Ecto neural progenitor cell (in vitro differentiated cells): Measurements from ENCODE around the gene SPATA21.
"Not testable (repeated sequence)": the region's sequence is repeated elsewhere in the genome, so short reads cannot be mapped to it uniquely, and the experiment has no call there.

Experiments used
- DNase-seq: peaks from one replicate; pipeline ENCODE4 v3.0.0-alpha.2; 2018; ENCODE audit warnings: low spot score

The SPATA21 gene, protein sequence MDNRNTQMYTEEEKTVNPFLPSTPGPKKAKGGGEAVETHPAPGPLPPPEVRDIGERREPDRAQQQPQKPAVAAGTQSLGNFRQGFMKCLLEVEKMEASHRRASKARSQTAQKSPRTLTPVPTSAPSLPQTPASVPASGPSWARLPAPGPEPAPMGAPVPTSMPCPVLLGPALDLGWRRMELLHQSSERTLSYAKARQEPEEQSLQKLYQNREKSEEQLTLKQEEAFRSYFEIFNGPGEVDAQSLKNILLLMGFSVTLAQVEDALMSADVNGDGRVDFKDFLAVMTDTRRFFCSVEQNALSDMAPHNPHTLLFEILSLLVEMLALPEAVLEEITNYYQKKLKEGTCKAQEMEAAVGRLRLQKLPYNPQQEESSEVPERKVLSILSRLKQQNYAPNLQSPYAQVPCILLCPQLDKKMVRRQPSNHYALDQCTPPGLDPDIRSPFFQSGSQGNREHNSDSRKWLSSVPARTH

DNA sequence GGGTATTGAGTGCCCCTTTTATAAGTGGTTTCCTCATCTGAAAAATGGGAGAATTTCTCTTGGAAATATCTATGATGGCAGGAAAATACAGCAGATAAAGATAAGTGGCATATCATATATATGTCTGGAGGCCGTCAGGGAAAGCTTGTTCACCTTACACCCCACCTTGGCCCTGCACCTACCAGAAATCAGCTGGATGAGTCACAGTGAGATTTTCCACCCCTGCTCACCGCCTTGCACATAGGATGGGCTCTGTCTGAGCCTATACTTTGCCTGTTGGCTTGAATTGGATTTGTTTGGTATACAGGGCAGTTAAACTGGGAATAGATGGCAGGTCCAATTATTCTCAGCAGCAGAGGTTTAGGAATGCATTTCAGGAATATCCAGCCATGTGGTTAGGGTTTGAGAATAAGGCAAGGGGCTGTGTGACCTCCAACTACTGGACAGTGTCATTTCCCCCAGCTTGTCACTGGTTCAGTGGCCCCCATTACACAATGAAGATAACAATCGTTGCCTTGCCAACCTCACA lies at the start of gene SPATA21:
Gene SPATA21, minus strand, starts transcription at position 479 of the 529 bp plus-strand sequence. CDS start 6,053 bp downstream, outside the sequence.
- DNase-seq: no peak

DNA sequence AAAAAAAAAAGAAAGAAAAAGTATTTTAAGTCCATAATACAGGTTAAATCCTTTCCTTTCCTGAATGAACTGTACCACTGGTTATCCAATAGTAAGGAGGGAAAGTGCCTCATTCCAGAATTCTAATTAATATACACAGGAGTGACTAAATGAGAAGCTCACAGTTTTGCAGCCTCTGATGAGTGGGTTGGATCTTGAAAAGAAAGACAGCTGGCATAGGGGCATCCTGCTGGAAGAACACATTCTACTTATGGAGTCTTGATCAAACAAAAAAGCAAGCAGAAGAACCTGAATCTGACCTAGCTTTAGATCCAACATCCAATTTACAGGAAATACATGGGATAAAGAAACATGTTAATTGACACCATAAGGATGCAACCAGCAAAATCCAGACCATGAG lies 49.8 kb upstream of the SPATA21 start:
- not testable (repeated sequence) for DNase-seq

DNA sequence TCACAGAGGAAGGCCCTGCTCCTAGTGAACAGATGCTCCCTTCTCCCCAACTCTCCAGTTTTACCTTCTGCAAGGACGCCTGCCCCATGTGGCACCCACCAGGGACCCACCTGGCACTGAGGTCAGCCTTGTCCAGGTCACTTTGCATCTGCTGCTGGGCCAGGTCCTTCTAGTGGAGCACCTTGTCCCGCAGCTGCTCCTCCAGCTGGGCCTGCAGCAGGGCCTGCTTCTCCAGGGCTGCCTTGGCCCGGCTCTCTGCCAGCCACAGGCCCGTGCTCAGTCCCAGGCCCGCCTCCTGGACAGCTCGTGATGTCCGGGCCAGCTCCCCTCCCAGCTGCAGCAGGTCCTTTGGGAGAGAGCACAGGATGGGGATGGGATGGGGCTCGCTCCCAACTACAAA lies 49.1 kb upstream of the SPATA21 start:
- not testable (repeated sequence) for DNase-seq

DNA sequence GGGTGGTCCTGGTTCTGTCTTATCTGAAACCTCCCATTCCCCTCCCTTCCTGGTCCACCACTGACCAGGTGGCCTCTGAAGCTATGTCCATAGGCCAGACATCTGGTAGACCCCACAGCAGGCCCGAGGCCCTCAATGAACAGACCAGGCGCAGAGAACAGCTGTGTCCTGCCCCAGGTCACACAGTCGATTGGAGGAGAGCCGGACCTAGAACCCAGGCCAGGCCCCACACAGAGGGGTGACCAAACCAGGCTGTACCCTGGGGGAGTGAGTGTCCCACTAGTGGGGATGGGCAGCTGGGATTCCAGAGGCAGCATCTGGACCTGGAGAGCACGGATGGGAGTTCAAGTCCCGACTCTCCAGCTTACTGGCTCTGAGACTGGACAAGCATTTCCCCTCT lies 47.7 kb upstream of the SPATA21 start:
- no peak for DNase-seq

DNA sequence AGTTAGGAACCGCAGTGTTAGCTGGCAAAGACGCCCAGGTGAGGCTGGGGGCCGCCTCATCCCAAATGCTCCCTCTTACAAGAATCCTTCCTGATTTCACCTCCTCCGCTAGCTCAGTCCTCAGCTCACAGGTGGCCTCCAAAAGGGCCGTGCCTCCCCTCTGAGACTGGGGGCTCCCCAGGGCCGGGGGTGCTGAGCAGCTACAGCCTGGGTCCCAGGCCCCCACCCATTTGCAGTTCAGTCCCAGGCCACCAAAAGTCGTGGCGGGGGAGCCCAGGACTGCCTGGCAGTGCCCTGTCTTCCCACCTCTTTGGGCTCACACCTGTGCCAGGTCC lies 47.2 kb upstream of the SPATA21 start:
- DNase-seq: no peak

DNA sequence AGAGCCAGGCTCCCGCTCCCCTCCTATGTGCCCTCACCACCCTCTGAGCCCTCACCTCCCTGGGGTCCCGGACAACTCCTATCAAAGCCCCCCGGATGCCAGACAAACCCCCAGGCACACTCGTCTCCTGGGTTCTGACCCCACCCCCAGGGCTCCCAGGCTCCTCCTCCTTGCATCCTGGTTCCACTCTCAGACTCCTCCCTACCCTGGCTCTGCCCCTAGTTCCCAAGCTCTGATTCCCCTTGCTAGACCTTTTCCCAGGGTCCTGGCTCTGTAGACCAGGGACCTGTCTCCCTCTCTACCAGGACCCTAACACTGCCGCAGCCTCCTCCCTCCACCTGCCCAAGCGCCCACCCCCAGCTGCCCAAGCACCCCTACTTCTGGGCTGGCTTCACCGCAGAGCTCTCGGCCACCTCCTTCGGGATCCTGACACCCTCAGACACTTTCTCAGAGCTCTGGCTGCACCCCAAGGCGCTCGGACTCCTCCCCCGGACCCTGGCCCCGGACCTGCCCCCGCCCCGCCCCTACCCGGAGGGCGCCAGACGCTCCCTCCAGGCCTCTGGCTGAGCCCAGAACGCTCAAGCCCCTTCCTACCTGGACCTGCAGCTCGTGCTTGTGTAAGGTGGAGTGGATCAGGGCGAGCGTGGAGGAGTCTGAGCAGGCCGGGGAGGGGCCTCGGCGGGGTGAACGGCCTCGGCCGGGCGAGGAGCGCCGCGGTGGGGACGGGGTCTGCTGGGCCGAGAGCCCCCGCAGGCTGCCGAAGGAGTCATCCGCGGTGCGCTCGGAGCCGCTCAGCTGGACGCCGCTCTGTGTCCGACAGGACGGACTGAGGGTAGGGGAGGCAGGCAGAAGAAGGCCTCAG lies 46.6 kb upstream of the SPATA21 start:
- DNase-seq: not testable (repeated sequence)

DNA sequence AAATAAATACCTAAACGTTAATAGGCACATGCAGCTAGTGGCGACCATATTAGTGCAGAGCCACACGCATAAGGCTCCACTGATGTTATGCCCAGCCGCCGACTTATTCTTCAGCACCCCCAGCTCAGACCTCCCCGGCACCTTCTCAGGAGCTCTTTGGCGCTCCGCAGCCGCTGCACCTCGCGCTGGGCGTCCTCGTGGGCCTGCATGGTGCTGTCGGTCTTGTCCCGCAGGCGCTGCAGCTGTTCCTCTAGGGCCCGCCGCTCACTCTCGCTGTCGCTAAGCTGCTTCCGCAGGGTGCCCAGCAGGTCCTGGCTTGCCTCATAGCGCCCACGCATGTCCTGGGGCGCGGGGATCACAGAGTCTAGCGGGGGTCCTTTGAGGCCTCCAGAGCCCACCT lies 45.9 kb upstream of the SPATA21 start:
- DNase-seq: not testable (repeated sequence)

DNA sequence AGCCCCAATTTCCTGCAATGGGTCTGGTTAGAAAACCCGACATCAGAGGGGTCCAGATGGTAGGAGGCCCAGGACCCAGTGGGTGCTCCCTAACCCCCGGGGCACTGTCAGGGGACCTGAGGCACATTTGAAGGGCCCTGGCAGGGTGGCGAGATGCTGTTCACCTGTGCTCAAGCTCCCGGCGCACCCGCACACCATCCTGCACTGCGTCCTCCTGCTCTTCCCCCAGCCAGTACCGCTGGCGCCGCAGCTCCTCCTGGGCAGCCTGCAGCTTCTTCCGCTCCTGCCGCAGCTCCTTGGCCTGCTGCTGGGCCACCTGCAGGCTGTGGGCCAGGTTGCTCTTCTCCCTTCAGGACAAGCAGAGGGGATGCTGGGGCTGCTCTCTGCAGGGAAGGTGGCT lies 40.9 kb upstream of the SPATA21 start:
- DNase-seq: no peak

DNA sequence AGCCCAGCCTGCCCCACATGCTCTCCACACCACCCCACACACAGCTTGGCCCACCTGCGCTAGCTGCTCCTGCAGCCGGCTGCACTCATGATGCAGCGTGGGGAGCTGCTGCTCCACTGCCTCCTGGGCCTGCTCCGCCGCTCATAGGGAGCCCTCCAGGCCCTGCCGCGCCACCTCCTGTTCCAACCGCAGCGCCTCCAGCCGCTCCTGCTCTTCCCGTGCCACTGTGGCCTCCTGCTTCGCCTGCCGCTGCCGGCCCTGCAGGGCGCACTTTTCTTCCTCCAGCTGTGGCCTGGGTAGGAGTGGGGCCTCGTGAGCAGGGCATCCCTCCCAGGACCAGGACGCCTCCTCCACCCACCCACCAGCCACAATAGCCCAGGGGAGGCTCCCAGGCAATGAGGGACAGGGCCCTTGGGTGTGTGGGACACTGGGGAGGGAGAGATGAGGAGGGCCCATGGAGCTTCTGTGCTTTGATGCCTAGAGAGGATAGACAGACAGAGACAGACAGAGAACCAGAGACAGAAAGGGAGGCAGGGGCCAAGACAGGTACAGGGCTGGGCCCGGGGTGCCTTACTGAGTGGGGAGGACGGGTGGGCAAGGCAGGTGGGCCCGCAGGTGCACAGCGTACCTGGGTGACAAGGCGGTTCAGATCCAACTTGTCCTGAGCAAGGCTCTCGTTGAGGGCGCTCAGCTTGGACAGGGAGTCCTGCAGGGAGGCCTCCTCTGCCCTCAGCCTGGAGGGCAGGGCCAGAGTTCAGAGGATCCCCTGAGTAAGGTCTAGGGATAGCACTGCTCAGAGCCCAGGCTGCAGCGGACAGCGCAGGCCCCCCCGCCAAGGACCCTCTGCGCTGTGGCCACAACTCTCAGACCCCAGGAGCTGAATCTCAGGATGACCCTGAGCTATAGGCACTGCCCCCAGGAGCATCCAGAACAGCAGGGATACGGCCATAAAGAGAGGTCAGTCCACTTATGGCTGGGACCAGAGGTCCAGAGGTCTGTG lies 38.8 kb upstream of the SPATA21 start:
- not testable (repeated sequence) for DNase-seq

DNA sequence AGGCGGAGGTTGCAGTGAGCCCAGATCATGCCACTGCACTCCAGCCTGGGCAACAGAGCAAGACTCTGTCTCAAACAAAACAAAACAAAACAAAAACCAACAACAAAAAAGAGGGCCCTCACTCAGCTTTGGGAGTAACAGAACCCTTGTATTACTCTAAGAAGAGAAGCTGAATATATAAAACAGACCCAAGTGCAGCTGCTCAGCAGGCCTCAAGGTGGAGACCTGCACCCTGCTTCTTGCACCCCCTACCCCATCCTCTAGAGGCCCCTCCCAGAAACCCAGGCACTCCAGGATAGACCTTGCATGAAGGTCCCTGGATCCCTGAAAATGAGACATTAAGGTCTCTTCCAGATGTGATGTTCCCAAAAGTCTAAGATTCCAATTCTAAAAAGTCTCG lies 37.7 kb upstream of the SPATA21 start:
- not testable (repeated sequence) for DNase-seq

DNA sequence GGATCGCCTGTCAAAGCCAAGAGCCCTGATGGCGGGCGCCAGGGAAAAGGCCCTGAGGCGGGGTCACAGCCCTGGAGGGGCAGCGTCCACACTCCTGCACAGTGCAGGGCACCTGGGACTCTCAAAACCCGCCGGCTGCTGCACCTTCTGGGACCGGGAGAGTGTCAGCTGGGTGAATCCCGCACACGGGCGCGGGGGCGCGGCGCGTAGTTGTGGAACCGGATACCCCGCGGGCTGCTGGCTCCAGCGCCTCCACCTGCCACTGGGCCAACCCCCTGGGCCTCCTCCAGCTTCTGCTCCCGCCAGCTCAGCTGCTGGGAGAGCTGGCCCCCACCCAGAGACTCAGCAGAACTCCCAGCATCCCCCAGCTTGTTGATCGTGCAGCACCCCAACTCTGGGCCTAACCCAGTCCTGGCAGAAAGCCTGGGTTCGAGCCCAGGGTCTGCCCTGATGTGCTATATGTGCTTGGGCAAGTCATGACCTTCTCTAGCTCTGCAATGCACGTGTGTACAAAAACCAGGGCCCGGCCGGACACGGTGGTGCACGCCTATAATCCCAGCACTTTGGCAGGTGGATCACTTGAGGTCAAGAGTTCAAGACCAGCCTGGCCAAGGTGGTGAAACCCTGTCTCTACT lies 37.1 kb upstream of the SPATA21 start:
- no peak for DNase-seq

DNA sequence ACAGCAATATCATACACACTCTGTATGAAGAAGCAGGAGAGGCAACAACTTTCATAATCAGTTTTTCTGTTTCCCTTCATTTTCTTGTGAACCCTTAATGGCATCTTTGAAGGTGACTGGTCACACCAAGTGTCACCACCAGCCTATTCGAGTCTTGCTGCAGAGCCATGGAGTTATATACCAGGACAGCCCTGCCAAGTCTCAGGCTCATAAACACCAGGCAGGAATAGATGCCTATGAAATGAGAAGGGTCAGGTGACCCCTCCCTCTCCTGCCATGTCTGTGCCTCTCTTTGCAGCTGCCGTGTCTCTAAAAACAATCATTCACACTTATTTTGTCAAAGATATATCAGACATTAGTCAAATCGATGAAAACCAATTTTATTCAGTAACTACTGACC lies 31.3 kb upstream of the SPATA21 start:
- DNase-seq: no peak

DNA sequence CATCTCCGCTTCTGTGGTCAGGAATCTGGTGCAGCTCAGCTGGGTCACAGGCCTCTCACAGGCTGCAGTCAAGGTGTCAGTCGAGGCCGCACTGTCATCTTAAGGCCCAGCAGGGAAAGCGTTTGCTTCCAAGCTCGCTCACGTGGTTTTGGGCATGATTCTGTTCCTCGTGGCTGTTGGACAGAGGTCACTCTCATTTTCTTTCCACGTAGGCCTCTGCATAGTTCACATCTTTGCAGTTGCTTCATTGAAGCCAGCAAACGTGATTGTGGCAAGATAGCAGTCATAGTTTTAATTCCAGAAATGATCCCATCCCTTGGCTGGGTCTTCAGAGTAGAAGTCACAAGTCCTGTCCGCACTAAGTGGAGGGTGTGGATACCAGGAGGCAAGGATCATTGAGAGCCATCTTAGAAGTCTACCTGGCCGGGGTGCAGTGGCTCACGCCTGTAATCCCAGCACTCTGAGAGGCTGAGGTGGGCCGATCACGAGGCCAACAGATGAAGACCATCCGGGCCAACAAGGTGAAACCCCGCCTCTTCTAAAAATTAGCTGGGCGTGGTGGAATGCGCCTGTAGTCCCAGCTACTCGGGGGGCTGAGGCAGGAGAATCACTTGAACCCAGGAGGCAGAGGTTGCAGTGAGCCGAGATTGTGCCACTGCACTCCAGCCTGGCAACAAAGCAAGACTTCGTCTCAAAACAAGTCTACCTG lies 27.8 kb upstream of the SPATA21 start:
- no peak for DNase-seq

DNA sequence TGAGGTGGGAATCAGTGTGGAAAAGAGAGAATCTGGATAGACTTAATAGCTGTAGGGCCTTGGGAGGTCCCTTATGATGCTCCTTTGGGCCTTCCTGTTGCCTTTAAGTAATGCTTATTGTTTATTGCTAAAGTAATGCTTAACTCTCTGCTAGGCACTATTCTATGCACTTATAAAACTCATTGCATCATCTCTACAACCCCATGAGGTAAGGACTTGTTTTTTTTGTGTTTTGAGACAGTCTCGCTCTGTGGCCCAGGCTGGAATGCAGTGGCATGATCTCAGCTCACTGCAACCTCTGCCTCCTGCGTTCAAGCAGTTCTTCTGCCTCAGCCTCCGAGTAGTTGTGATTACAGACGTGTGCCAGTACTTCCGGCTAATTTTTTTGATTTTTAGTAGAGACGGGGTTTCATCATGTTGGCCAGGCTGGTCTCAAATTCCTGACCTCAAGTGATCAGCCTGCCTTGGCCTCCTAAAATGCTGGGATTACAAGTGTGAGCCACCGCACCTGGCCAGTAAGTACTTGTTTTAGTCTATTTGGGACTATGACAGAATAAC lies 25.6 kb upstream of the SPATA21 start:
- DNase-seq: no peak

DNA sequence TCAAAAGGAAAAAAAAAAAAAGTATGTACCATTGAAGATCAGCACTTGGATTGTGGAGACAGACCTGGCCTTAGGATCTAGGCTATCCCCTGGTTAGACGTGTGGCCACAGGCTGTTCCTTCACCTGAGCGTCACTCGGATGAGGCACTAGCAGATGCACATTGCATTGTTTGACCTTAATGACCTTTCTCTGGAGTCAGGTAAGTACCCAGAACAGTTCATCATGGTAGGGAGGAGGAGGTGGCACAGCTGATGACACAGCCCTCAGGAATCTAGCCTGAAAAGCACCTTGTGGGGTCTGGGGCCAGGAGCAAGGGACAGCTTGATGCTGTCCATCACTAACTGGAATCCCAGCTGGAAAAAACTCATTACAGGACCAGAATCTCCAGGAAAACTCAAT lies 24.5 kb upstream of the SPATA21 start:
- no peak for DNase-seq

DNA sequence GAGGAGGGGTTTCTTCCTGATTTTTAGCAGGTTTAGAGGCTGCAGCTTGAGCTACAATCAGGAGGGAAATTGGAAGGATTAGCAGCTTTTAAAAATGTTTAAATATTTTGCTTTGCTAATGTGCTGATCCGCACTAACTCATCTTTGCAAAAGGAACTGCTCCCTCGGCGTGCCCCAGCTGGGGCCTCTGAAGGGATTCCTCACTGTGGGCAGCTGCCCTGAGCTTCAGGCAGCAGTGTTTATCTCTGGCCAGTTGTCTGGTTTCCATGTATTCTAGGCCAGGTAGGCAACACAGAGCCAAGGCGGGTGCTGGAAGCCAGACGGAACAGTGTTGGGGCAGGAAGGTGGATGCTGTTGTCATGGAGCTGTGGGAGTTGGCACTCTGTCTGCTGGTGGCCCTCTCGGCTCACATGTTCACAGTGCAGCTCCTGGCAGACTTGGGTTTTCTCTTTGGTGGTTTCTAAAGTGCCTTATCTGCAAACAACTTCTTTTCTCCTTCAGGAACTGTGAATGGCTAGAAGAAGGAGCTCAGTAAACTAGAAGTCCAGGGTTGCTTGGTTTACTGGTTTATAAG lies 22.2 kb upstream of the SPATA21 start:
- DNase-seq: no peak

DNA sequence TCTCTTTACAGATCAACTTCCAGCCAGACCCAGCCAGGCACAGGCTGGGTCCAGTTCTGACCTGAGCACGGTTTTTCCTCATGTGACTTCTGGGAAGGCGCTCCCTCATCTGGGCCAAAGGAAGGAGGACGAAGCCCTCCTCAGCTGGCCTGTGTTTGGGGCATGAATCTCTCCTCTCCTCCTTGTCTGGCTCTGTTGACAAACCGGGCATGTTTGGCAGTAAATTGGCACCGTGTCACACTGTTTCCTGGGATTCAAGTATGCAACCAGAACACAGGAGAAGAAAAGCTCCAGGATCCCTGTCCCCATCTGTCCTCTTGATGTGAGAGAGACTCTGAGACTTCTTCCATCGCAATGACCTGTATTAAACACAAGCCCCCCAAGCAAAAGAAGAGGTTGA lies 21.6 kb upstream of the SPATA21 start:
- no peak for DNase-seq

DNA sequence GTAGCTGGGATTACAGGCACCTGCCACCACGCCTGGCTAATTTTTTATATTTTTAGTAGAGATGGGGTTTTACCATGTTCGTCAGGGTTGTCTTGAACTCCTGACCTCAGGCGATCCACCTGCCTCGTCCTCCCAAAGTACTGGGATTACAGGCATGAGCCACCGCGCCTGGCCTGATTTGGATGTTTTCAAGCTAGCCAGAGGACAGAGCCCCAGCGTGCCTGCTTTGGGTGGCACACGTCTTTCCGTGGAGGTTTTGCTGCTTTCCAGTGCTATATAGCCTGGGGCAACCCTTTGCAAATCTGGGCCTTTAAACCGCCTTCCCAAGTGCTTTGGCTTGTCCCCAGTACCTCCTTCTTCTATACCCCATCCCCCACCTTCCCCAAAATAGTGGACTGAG lies 18.9 kb upstream of the SPATA21 start:
- DNase-seq: not testable (repeated sequence)

DNA sequence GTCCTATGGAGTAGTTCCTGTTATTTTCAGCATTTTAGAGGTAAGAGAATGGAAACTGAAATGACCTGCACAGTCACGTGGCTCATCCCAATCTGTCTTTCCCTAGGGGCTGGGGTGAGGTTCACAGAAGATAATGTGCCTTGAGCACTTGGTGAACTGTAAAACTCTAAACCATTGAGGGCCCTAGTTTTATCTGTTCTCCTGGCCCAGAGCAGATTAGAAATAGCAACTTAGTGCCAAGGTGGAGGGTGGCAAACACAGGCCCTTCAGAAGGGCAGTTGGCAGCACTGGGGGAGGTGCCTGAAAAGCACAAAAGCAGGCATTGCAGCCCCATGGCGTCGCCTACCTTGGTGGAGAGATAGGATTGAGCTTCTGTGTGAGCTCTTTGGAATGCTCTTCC lies 17.7 kb upstream of the SPATA21 start:
- not testable (repeated sequence) for DNase-seq
